Measurements from ENCODE around the gene PRKG1.
"Not testable (repeated sequence)": the region's sequence is repeated elsewhere in the genome, so short reads cannot be mapped to it uniquely, and the experiment has no call there.

Gene PRKG1

DNA sequence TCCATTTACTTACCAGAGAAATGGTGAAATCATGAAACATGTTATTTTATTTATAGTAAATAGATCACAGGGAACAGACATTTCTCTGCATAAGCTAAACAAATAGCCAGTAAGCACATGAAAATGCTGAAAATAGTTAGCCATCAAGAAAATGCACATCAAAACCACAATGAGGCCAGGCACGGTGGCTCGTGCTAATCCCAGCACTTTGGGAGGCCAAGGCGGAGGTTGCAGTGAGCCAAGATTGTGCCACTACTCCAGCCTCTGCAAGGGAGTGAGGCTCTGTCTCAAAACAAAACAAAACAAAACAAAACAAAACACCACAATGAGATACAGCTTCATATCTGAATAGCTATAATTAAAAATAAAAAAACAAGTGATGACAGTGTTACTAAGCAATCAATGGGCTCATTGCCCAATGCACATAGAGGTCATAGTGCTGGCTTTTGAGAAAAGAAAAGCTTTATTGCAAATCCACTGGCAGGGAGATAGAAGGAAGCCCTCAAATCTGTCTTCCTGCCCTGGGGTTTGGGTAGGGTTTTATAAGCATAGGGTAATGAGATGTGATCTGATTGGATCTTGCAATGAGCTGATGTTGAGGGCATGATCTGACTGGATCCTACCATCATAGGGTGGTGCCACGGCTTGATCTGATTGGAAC is 608.9 kb downstream of the PRKG1 start:
- no peak for DNase-seq

DNA sequence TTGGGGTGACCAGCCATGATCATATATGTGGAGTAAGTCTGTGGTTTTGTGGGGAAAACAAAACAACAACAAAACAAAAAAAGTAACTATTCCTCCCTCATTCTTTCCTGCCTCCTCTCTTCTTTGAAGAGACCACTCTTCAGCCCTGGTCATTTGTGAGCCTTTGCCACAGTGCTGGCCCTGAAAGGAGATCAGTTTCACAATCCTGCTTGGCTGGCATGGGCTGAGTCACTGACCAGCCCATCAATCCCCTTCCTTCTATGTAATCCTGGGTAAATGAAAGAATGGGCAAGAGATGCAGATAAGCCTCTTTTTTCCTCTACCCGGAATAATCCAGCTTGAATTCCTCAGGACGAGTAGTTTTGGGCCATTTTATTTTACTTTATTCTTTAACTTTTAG is 611.5 kb downstream of the PRKG1 start:
- no peak for DNase-seq

DNA sequence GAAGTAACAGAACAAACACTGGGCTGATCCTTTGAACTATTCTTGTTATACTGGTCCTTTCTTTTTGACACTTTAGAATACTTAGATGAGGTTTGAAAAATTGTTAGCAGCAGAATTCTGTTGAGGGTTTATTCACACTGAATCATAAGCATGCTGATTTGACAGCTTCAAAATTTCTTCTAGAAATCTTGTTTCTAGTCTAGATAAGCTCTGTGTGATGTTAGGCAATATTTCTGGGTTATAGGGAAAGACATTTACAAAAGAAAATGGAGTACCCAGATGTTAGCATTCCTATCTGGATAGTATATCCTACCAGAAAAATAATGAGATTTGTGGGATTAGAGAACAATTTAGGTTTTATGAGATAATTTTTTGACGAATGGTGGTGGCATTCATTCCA is 613.0 kb downstream of the PRKG1 start:
- no peak for DNase-seq

DNA sequence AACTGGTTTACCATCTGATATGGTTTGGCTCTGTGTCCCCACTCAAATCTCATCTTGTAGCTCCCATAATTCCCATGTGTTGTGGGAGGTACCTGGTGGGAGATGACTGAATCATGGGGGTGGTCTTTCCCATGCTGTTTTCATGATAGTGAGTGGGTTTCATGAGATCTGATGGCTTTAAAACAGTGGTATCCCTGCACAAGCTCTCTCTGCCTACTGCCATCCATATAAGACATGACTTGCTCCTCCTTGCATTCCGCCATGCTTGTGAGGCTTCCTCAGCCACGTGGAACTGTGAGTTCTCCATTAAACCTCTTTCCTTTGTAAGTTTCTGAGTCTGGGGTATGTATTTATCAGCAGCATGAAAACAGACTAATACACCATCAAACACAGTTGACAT is 614.5 kb downstream of the PRKG1 start:
- DNase-seq = not testable (repeated sequence)

DNA sequence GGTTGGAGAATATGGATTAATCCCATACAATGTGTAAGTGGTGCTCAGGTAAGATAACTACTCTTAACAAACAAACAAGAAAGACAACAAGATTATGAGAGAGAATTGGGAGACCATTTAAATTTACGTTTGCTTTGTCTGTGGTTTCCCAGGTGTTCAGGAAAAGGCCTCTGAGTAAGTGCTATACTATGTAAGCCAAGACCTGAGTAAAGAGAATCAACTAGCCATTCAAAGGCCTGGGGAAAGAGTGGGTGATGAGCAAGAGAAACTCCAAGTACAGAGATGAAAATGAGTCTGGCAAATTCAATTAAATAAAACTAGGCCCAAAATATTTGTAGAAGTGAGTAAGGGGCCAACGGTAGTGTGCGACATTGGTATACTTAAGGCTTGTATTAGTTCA is 615.2 kb downstream of the PRKG1 start:
- no peak for DNase-seq

DNA sequence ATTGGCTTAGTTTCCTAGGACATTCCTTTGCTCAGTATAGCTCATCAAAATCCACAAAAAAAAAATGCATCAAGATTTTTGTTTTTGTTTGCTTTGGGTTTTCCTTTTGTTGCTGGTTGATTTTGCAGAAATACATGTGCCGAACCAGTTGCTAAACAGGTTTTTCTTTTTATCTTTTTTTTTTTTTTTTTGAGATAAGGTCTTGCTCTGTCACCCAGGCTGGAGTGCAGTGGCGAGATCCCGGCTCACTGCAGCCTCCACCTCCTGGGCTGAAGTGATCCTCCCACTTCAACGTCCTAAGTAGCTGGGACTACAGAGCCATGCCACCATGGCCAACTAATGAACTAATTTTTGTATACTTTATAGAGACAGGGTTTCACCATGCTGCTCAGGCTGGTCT is 616.8 kb downstream of the PRKG1 start:
- no peak for DNase-seq

DNA sequence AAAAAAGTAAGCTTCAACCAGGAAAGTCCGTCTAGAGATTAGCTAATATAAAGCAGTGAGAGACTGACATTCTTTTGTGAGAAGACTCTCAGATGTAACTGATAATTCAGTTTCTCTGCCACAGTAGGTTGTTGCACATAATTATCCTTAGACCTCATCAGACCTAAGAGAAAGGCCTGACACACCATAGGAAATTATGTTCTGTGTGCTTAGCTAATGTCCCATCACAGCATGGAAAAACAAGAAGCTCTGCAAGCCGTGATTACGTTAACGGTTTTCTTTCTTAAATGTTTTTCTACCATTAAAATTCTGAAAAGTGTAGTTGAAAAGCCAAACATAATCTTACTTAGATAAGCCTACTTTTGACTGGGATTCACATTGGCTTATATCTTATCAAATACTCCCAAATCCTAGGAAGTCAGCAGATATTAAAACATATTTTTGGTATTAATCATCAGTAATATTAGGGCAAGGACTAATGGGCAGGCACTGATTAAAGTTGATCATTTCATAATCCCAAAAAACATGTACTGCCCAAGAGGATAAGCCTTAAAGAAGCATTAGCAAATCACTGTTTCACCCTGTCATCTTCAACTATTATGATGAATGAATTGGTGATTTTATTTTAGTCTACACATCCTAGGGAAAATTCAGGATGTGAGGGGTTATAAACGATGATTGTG is 619.9 kb downstream of the PRKG1 start:
- DNase-seq = no peak

DNA sequence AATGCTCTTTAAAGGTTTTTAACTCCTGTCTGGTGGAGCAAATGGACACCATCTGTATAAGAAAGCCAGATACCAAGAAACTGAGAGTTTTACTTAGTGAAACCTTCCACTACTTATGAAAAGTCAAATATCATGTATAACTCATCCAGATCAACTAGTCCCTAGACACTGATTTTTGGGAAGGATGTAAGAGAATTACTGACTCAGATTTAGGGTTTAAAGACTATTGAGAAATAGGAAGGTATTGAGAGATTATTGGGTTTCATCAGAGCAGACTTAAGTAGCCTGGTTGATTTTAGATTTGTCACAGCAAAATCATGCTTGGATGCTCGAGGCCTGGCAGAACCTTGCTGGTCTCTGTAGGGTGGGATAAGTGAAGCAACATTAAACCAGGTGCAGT is 622.0 kb downstream of the PRKG1 start:
- DNase-seq = no peak

DNA sequence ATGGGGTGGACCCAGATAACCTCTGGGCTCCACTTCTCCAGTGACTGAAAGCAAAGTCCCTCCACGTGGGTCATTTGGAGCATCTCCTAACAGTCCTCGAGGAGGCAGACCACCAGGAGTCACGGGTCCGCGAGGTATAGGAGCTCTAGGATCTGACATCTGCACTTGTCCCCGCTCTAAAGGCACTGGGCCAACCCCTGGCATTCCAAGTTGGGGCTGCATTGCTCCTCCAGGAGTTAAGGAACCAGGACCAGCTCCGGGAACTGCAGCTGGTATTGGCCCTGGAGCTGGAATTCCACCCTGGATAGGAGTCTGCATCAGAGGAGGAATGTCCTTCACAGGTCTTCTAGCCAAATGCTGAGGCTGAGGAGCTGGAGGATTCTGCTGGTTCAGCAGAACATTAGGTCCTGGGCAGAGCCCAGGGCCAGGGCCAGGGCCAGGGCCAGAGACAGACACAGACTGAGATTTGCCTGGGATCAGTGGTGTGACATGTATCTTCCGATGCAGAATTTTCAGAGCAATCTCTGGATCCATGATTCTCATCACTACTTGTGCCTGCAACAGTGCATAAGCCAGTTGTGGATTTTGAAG is 624.3 kb downstream of the PRKG1 start:
- DNase-seq = no peak

DNA sequence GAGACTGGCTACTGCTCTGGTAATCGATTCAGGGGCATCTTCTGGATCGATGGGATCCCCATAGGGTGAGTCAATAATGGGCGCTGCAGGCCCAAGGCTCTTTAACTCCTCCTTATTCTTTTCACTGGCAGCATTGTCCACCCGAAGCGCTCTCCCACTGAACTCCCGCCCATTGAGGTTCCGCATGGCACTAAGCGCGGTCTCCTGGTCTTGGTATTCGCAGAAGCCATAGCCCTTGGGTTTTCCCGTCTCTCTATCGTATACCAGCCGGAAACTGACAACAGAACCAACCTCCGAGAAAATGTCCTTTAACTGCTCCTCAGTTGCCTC is 624.8 kb downstream of the PRKG1 start:
- no peak for DNase-seq

- DNase-seq = peak; percentile 82 to 89
These were observed 625.4 kb downstream of the PRKG1 start, which contains the start of gene CSTF2T for GRCh38 chr10:51699475-51700227. TSS of gene CSTF2T (minus strand) at chr10:51699595. CDS start at chr10:51699549, 46 bp downstream.

GRCh38 chr10:51700228-51700817 is 626.0 kb downstream of the PRKG1 start:
- DNase-seq = peak in 1 of 2 experiments; percentile 29

DNA sequence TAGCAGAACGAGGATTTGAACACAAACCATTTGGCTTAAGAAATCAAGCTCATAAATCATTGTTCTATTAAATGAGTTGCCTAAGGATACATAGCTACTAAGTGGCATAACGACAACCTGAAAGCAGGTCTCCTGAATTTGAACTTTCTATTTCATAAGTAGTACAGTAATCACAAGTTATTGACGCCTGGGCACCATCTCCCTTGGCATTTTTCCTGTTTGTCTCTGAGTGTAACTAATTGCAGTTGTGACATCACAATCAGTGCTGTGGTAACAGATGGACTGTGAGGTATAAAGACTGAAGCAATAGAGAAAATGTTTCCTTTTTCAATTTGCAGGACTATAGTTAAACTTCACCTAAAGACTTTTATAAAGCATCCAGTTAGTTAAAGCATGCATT is 631.5 kb downstream of the PRKG1 start:
- DNase-seq = no peak

- DNase-seq = no peak
These were observed 631.9 kb downstream of the PRKG1 start for GRCh38 chr10:51706225-51706624.

DNA sequence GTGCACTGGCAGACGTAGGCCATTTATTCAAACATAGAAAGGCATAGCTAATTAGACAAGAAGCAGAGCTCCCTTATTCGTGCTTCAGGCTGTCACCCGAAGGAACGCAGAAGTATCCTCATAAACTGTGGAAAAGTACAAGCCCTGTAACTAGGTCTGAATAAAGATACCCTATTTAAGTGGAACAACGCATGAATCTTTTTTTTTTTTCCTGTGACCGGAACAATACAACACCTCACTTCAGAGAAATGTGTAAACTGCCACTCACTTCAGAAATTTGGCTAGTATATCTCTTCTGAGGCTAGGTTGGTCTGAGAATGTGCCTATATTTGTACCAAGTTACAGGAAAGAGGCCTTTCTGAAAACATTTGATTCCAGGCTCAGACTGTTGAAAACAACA is 633.1 kb downstream of the PRKG1 start:
- DNase-seq = no peak

- DNase-seq = no peak
These were observed 633.6 kb downstream of the PRKG1 start for GRCh38 chr10:51707821-51708424.

- no peak for DNase-seq
These were observed 634.3 kb downstream of the PRKG1 start for GRCh38 chr10:51708609-51709008.

GRCh38 chr10:51709324-51709972 is 635.2 kb downstream of the PRKG1 start:
- DNase-seq = no peak

GRCh38 chr10:51711519-51711891 is 637.2 kb downstream of the PRKG1 start:
- no peak for DNase-seq

DNA sequence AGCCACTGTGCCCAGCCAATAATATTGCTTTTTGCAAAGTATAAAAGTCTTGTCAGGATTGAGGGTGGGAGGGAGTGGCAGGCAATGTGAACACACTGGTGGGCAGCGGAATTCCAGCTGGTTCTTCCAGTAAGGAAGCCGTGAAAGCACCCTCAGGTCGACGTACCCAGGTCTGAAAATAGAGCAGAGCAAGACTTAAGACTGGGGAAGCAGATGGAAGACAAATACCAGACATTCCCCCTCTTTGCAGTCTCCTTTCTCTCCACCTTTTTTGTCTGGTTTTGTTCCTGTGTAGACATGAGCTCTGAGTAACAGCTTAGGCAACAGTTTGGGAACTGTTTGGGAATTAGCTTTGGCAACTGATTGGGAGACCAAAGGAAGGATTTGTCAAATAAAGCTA is 642.7 kb downstream of the PRKG1 start:
- DNase-seq = no peak

DNA sequence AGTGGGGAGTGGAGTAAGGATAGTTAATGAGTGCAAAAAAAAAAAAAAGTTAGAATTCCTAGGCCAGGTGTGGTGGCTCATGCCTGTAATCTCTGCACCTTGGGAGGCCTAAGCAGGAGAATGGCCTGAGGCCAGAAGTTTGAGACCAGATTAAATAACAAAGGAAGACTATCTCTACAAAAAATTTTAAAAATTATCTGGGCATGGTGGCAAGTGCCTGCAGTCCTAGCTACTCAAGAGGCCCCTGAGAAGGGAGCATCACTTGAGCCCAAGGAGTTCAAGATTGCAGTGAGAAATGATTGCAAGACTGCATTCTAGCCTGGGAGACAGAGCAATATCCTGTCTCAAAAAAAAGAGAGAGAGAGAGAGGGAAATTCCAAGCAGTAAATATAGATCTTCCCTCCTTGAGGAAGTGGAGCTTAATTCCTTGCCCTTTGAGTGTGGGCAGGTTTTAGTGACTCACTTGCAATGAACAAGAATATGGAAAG is 644.6 kb downstream of the PRKG1 start:
- DNase-seq = no peak

GRCh38 chr10:51724038-51724437 is 649.8 kb downstream of the PRKG1 start:
- DNase-seq = no peak
